GM13977 (cell line): ENCODE measurements around the gene GALNT16.

Experiments used
- DNase-seq: peaks from one replicate; pipeline ENCODE4 v3.0.0; 2012; ENCODE audit warnings: low spot score
- in situ Hi-C: fragments of 300-500 bp; cut with MboI; formaldehyde crosslinking; loops from one replicate; pipeline ENCODE4 v1.12.0; 2022; ENCODE audit warnings: low sequenced_read_pairs, low pct_unique_long_range_greater_than_20kb, mixed read lengths, inconsistent platforms; ENCODE audit not compliant: unreplicated experiment
- TF ChIP-seq, protein P1 (sequence below): IDR thresholded peaks from 2 replicates; pipeline ENCODE4 v1.5.1; 2012; ENCODE audit warnings: mild to moderate bottlenecking, control low read depth; ENCODE audit not compliant: insufficient read depth; ENCODE audit errors: extremely low read depth, missing control alignments

Gene GALNT16

DNA sequence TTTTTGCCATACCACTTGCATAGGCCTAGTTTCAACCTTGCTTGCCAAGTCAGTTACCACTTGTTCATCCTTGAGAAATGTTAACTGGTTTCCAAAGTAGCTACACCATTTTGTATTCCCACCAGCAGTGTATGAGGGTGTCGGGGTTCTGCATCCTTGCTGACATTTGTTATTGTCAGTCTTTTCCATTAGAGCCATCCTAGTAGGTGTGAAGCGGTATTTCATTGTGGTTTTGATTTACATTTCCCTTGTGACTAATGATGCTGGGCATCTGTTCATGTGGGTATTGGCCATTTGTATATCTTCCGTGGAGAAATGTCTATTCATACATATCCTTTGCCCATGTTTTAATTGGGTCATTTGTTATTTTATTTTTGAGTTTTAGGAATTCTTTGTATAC lies 27.6 kb upstream of the GALNT16 start:
- TF ChIP-seq, protein P1, sequence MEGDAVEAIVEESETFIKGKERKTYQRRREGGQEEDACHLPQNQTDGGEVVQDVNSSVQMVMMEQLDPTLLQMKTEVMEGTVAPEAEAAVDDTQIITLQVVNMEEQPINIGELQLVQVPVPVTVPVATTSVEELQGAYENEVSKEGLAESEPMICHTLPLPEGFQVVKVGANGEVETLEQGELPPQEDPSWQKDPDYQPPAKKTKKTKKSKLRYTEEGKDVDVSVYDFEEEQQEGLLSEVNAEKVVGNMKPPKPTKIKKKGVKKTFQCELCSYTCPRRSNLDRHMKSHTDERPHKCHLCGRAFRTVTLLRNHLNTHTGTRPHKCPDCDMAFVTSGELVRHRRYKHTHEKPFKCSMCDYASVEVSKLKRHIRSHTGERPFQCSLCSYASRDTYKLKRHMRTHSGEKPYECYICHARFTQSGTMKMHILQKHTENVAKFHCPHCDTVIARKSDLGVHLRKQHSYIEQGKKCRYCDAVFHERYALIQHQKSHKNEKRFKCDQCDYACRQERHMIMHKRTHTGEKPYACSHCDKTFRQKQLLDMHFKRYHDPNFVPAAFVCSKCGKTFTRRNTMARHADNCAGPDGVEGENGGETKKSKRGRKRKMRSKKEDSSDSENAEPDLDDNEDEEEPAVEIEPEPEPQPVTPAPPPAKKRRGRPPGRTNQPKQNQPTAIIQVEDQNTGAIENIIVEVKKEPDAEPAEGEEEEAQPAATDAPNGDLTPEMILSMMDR = no peak
- in situ Hi-C loops = loop anchor here (25.0 kb wide), 1 partner anchor 480 kb away; no protein-coding TSS in a partner anchor
- DNase-seq = no peak

DNA sequence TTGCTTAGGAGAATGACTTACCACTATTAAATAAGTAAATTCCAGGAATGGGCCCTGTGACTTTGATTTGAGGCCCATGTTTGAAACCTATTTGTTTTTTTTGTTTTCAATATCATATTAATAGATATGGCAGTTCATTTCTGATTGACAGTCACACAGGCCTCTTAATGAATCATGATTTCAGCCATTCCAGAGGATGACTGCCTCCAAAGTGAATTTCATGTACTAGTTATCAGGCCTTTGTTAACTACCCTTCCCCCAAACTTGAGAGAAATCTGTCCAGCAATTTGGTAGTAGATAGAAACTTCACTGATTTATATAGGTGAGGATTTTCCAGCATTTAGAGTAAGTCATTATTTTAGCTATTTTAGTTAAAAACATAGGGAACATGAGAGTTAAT lies 25.9 kb upstream of the GALNT16 start:
- in situ Hi-C loops = loop anchor here (25.0 kb wide), 1 partner anchor 478 kb away; no protein-coding TSS in a partner anchor
- DNase-seq = no peak
- TF ChIP-seq, protein P1 = no peak

DNA sequence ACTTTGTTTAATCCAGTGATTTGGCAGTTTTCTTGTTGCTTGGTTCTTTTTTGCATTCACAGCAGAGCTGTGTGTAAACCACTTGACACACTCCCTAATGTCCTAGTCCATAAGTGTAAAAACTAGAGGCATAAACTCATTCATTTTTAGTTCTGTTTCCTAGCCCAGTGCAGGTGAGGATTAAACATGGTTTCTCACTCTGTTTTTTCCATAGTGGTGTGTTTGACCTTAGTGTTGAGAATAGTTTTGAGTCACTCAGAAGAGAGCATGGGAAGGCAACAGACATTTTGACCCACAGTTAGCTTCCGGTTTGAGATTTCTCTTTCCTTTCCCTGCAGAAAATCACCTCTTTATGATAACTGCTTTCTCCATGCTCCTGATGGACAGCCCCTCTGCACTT lies 24.2 kb upstream of the GALNT16 start:
- TF ChIP-seq, protein P1 = no peak
- DNase-seq = no peak
- in situ Hi-C loops = loop anchor here (25.0 kb wide), 1 partner anchor 477 kb away; no protein-coding TSS in a partner anchor

DNA sequence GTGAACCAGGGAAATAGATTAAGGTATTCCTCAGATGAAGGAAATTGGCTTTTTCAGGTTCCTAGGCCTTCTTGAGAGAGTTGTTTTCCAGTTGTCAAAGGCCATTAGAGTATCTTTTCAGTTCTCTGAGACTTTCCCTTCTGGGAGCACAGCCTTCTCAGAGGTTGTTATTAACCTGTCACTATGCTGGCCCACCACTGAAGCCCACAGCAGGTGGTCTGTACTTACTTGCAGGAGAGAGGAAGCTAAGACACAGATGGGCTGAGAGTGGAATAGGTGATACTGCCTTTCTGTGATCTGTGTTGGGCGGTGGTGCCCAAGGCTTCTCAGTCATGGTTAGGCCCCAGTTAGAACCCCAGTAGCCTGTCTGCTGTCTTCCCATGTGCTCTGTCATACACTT lies 22.8 kb upstream of the GALNT16 start:
- in situ Hi-C loops = loop anchor here (25.0 kb wide), 1 partner anchor 475 kb away; no protein-coding TSS in a partner anchor
- TF ChIP-seq, protein P1 = no peak
- DNase-seq = no peak

DNA sequence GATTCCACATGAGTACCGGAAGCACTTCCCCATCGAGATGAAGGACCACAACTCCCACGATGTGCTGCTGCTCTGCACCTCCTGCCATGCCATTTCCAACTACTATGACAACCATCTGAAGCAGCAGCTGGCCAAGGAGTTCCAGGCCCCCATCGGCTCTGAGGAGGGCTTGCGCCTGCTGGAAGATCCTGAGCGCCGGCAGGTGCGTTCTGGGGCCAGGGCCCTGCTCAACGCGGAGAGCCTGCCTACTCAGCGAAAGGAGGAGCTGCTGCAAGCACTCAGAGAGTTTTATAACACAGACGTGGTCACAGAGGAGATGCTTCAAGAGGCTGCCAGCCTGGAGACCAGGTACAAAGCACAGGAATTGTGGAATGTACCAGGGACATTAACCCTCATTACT lies 22.4 kb upstream of the GALNT16 start:
- TF ChIP-seq, protein P1 = no peak
- in situ Hi-C loops = loop anchor here (25.0 kb wide), 1 partner anchor 475 kb away; no protein-coding TSS in a partner anchor
- no peak for DNase-seq

DNA sequence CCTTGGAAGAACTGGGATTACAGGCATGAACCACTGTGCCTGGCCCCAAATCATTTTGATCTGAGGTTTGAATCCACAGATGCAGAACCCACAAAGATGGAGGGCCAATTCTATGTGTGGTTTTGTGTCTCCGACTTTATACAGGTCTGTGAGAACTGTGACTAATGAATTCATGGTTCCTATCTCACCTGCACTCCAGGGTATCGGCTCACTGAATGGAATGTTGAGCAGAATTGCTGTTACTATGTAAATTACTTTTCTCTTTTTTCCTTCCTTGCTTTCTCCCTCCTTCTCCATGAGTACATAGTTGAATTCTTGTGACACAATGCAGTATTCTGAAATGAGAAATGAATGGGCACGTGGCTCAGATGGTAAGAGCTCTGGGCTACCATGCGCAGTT lies 21.1 kb upstream of the GALNT16 start:
- no peak for DNase-seq
- in situ Hi-C loops = loop anchor here (25.0 kb wide), 1 partner anchor 473 kb away; no protein-coding TSS in a partner anchor
- TF ChIP-seq, protein P1 = no peak

DNA sequence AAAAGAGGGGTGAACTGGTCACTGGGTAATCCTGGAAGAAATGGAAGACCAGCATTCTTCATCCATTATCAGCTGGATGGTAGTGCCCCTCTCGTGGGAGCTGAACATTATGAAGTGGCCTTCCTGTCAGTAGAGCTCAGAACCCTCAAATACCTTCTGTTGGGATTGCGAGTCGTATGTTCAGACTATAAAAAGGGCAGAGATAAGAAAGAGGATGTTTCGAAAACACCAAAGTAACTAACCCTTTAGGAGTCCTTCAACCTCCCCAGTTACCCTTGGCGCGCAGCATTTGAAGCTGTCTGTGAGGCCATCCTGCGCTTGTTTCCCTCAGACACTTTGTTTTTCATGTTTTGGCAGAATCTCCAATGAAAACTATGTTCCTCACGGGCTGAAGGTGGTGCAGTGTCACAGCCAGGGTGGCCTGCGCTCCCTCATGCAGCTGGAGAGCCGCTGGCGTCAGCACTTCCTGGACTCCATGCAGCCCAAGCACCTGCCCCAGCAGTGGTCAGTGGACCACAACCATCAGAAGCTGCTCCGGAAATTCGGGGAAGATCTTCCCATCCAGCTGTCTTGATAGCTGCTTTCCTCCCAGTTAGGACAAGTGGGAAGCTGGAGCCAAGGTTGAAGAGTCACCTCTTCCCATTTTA lies 19.3 kb upstream of the GALNT16 start:
- no peak for DNase-seq
- in situ Hi-C loops = loop anchor here (10.0 to 25.0 kb wide), 2 partner anchors 214 to 472 kb away; no protein-coding TSS in a partner anchor
- TF ChIP-seq, protein P1 = no peak
